Nephron (organoid): ENCODE results near the gene GDPD5.

Experiments
- H3K27ac Mint-ChIP-seq, 3 experiments: 2 replicates each; pipeline ENCODE4 v1.8.0; 2020; ENCODE audit warnings: mixed read lengths in 3 of 3, mild to moderate bottlenecking in 2 of 3, moderate library complexity in 1 of 3
- H3K27me3 Mint-ChIP-seq: 2 replicates; pipeline ENCODE4 v1.8.0; 2021; ENCODE audit warnings: low read depth, mild to moderate bottlenecking, moderate library complexity, mixed read lengths
- H3K36me3 Mint-ChIP-seq: 2 replicates; pipeline ENCODE4 v1.8.0; 2020; ENCODE audit warnings: low read depth, mixed read lengths
- H3K4me1 Mint-ChIP-seq: 2 replicates; pipeline ENCODE4 v1.8.0; 2020; ENCODE audit warnings: mixed read lengths
- H3K4me3 Mint-ChIP-seq, 3 experiments: 2 replicates each; pipeline ENCODE4 v1.8.0; 2020; ENCODE audit warnings: mild to moderate bottlenecking in 3 of 3, mixed read lengths in 3 of 3, moderate library complexity in 2 of 3
- H3K9me3 Mint-ChIP-seq: 2 replicates; pipeline ENCODE4 v1.8.0; 2020; ENCODE audit warnings: mixed read lengths
- CTCF ChIP-seq, 3 experiments: fragments of 200-600 bp; sonication (generic); IDR thresholded peaks; one replicate each; pipeline ENCODE4 v1.5.0; 2021; ENCODE audit warnings: antibody characterized with exemption in 3 of 3; ENCODE audit not compliant: unreplicated experiment in 3 of 3

GDPD5 gene

GRCh38 chr11:75563978-75564552, 38.3 kb upstream of the GDPD5 start:
- Mint-ChIP-seq H3K27me3 (peaks cover 4% of the 10 kb centered on the region), H3K9me3 (no peaks in the 10 kb centered on the region), H3K4me1 (peaks cover 41% of the 10 kb centered on the region), H3K4me3 (peak overlapping the region; percentile 99), H3K36me3 (peaks cover 27% of the 10 kb centered on the region), H3K27ac (peak overlapping the region; percentile 100)
- TF ChIP-seq CTCF (IDR thresholded peaks at IDR 0.05; ENCODE audit: unreplicated experiment in 3 of 3), result peak; percentile 49 to 61 (median 54)

- no peak for TF ChIP-seq CTCF (IDR thresholded peaks at IDR 0.05; ENCODE audit: unreplicated experiment in 3 of 3)
- peak overlapping the region; percentile 100 for H3K27ac Mint-ChIP-seq
Observed at GRCh38 chr11:75563501-75563977, 37.8 kb upstream of the GDPD5 start.

GRCh38 chr11:75562836-75563484, 37.2 kb upstream of the GDPD5 start:
- peaks cover 4% of the 10 kb centered on the region for H3K27me3 Mint-ChIP-seq
- H3K27ac Mint-ChIP-seq, result peak overlapping the region; percentile 100
- peak overlapping the region; percentile 99 for H3K4me3 Mint-ChIP-seq
- H3K36me3 Mint-ChIP-seq, result peaks cover 16% of the 10 kb centered on the region
- no peaks in the 10 kb centered on the region for H3K9me3 Mint-ChIP-seq
- TF ChIP-seq CTCF (IDR thresholded peaks at IDR 0.05; ENCODE audit: unreplicated experiment in 3 of 3), result no peak
- peaks cover 52% of the 10 kb centered on the region for H3K4me1 Mint-ChIP-seq

More at GRCh38 chr11:75563501-75563977, 37.8 kb upstream of the GDPD5 start:
- H3K9me3 Mint-ChIP-seq, result no peaks in the 10 kb centered on the region
- H3K36me3 Mint-ChIP-seq, result peaks cover 22% of the 10 kb centered on the region
- peaks cover 46% of the 10 kb centered on the region for H3K4me1 Mint-ChIP-seq
- H3K27me3 Mint-ChIP-seq, result peaks cover 4% of the 10 kb centered on the region
- peak overlapping the region; percentile 99 for H3K4me3 Mint-ChIP-seq

- no peak for TF ChIP-seq CTCF (IDR thresholded peaks at IDR 0.05; ENCODE audit: unreplicated experiment in 3 of 3)
- Mint-ChIP-seq H3K9me3 (no peaks in the 10 kb centered on the region), H3K4me1 (peaks cover 59% of the 10 kb centered on the region), H3K36me3 (peaks cover 10% of the 10 kb centered on the region), H3K4me3 (peak within 1 kb of the TSS; percentile 99), H3K27ac (peak within 1 kb of the TSS; percentile 100), H3K27me3 (peaks cover 4% of the 10 kb centered on the region)
Observed at GRCh38 chr11:75562048-75562835, 36.5 kb upstream of the GDPD5 start, which contains the start of gene SERPINH1. Gene SERPINH1, plus strand, starts transcription at chr11:75562253. Its CDS starts 4,097 bp downstream, at chr11:75566350.

DNA sequence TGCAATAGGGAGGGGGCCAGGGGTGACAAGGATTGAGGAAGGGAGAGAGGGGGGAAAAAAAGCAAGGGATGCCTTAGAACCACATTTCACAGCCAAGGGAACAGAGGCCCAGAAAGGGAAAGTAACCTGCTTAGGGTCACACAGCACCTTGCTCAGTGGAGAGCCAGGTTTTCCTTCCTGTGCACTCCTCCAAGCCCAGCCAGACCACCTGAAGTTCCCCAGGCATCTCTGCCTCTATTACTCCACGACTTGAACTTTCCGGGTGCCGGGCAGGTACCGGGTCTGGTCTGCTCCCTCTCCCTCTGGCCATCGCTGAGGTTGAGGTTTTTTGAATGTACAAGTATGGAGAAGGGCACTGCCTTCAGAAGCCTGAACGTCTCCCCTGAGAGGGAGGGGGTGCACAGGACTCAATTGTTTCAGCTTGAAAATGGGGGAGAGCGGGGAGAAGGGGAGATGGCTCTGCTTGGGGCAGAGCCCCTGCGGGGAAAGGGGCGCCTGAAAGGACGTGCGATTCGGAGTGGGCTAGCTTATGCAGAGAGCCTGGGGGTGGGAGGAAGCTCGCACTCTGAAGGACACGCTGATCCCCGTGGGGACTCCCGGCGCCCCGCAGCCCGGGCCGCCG, 35.8 kb upstream of the GDPD5 start:
- H3K27ac Mint-ChIP-seq, result peak overlapping the region; percentile 100
- peaks cover 4% of the 10 kb centered on the region for H3K27me3 Mint-ChIP-seq
- H3K9me3 Mint-ChIP-seq, result no peaks in the 10 kb centered on the region
- peak overlapping the region; percentile 99 for H3K4me3 Mint-ChIP-seq
- H3K4me1 Mint-ChIP-seq, result peaks cover 66% of the 10 kb centered on the region
- TF ChIP-seq CTCF (IDR thresholded peaks at IDR 0.05; ENCODE audit: unreplicated experiment in 3 of 3), result no peak
- H3K36me3 Mint-ChIP-seq, result peaks cover 6% of the 10 kb centered on the region
